Measurements from ENCODE around the gene FOSB.
"Not testable (repeated sequence)": the region's sequence is repeated elsewhere in the genome, so short reads cannot be mapped to it uniquely, and the experiment has no call there.

FOSB gene

DNA sequence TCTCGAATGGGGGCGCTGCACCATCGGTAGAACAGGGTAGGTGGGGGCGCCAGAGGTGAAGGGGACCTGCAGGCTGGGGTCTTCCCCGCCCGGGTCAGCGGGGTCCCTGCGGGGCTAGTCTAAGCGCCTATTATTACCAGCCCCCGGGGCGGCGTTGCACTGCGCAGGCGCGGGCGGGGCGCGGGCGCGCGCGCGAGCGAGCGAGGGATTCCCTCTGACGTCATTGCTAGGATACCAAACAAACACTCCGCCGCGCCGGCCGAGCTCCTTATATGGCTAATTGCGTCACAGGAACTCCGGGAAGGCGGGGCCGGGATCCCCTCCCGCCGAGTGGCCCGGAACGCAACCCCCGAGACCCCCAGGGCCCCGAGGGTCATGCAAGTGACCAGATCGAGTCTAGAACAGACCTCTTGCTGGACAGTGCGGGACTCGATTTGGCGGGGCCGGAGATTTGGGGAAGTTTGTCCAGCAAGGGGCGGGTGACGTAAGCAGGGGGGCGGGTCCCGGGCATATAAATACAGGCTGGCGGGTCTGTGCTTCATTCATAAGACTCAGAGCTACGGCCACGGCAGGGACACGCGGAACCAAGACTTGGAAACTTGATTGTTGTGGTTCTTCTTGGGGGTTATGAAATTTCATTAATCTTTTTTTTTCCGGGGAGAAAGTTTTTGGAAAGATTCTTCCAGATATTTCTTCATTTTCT is at the start of gene FOSB:
Gene FOSB (plus strand): TSS at position 541 of the 703 bp plus-strand sequence. CDS start 591 bp downstream, outside the sequence.
- DNase-seq (ENCODE audit: low spot score): peak; percentile 94

DNA sequence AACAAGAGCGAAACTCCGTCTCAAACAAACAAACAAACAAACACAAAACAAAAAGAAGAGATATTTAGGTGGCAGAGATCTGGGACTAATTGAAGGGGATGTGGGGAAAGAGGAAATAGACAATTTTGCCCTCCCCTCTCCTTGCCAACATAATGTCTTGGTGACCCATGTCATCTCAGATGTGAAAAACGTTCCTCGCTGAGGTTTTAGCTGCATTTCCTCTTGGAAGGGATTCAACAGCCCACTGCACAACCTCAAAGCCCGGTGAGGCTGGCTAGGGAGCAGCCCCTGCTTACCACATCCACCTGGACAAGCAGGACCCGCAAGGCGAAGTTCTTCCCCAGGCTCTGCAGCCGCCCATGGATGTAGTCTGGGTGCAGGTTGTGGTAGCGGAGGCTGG is 49.0 kb upstream of the FOSB start:
- no peak for DNase-seq (ENCODE audit: low spot score)

DNA sequence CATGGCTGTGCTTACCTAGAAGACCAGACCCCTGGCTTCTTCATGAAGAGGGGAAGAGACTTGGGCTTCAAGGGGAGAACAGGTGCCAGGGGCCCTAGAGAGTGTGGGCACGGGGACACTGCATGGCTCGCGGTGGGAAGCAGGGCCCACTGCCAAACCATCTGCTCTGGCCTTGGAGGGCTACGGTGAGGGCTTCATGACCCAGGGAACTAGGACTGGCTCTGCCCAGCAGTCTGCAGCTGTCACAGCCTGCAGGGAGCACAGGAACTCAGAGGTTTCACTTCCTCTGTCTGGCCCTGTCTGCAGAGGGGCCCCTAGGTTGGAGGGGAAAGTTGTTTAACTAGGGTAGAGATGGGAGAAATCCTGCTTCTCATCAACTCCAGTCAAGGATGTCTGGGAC is 48.4 kb upstream of the FOSB start:
- no peak for DNase-seq (ENCODE audit: low spot score)

DNA sequence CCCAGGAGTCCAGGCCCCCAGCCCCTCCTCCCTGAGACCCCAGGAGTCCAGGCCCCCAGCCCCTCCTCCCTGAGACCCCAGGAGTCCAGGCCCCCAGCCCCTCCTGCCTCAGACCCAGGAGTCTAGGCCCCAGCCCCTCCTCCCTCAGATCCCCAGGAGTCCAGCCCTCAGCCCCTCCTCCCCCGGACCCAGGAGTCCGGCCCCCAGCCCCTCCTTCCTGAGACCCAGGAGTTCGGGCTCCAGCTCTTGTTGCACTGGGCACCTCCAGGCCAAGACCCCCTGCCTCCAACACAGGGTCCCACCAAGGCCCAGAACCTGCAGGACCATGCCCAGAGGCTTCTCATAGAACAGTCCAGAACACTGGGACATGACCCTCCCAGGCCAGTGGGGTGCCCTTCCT is 47.9 kb upstream of the FOSB start:
- DNase-seq (ENCODE audit: low spot score): no peak

DNA sequence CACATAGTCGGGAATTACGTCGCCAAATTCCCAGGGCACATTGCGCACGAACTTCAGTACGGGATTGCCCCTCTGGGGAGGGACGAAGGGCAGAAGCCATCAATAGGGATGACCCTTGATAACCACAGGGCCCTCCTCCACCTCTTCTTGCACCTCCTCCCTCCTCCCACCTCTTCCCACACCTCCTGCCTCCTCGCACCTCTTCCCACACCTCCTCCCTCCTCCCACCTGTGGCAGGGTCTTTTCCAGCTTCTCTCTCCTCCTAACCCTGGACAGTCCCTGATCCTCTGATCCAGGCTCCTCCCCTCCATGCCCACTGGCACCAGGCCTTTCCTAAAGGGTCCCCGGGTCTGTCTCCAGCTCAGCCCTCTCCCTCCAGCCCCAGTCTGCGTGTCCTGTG is 47.4 kb upstream of the FOSB start:
- DNase-seq (ENCODE audit: low spot score): no peak

DNA sequence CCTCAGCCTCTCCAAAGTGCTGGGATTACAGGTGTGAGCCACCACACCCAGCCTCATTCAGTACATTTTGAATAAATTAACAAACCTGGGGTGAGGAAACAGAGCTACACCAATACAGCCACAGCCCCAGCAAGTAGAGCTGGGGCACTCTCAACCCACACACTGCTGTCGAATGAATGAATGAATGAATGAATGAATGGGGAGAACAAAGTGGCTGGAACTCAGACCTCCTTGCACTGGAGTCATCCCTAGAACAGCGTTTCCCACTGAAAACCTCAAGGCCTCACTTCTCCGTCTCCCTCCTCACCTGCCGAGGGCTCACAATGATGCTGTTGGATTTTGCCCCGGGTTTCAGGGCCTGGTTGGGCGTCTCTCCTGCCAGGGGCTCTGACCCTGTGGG is 46.9 kb upstream of the FOSB start:
- DNase-seq (ENCODE audit: low spot score): no peak

DNA sequence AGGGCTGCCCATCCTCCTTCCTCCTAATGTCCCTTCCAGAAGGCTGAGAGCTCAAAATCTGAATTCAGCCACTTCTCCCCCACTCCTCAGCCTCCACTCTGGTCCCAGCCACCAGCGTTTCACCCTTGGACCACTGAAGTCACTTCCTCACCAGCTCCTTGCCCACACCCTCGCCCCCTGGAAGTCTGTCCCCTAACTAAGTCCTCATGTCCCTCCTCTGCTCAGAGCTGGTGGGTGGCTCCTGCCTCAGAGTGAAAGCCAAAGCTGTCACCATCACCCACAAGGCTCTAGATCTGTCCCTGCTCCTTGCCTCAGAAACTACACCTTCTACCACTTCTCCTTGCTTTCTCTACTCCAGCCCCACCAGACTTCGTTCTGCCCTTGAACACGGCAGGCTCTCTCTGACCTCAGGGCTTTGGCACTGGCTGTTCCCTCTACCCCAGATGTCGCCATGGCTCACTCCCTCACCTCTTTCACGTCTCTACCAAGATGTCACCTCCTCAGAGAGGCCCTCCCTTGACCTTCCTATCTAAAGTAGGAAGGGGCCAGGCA is 45.8 kb upstream of the FOSB start:
- DNase-seq (ENCODE audit: low spot score): no peak

DNA sequence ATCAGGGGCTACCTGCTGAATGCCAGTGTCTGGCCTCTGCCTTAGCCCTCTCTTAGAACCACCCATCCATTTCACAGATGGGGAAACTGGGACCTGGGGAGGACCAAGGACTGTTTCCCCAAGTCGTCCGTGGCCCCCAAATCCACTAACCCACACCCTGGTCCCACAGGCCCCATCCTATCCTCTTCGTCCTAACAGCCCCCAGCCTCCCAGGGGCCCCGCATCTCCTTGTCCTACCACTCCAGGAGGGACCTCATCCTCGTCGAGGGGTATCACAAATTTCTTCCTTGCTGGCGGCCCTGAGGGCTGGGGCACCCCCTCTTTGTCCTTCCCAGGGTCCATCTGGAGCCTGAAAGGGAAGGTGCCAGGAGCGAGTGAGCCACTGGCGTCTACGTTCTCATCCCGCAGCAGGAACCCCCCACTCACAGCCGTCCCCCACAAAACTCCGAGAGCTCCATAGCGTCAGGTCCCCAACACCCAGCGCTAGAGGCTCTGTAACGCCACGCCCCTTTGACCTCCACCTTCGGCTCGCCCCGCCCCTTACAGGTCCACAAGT is 44.7 kb upstream of the FOSB start:
- DNase-seq (ENCODE audit: low spot score): no peak

DNA sequence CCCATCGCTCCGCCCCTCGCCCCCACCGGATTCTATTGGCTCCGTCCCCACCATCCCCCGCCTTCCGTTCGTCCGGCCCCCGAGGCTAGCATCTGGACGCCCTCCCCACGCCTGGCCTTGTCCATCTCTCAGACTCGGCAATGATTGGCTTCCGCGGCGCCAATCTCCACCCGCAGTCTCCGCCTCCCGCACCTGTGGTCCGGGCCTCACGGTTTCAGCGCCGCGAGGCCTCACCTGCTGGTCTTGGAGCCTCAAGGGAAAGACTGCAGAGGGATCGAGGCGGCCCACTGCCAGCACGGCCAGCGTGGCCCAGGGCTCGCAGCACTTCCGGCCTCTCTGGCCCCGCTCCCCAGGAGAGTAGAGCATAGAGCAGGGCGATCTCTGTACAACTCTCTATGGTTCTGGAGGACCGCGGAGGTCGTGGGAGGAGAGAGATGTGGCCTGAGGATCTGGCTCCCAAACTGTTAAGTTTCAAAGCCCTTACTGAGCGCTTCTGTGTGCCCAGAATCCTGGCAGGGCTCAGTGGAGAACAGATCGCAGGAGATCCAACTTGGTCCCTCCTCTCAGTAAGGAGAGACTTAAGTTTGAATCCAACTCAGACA is 44.1 kb upstream of the FOSB start, which contains the start of gene ERCC1:
Gene ERCC1 (minus strand): TSS at position 329 of the 602 bp plus-strand sequence. CDS start 543 bp downstream, outside the sequence.
- peak; percentile 93 for DNase-seq (ENCODE audit: low spot score)

DNA sequence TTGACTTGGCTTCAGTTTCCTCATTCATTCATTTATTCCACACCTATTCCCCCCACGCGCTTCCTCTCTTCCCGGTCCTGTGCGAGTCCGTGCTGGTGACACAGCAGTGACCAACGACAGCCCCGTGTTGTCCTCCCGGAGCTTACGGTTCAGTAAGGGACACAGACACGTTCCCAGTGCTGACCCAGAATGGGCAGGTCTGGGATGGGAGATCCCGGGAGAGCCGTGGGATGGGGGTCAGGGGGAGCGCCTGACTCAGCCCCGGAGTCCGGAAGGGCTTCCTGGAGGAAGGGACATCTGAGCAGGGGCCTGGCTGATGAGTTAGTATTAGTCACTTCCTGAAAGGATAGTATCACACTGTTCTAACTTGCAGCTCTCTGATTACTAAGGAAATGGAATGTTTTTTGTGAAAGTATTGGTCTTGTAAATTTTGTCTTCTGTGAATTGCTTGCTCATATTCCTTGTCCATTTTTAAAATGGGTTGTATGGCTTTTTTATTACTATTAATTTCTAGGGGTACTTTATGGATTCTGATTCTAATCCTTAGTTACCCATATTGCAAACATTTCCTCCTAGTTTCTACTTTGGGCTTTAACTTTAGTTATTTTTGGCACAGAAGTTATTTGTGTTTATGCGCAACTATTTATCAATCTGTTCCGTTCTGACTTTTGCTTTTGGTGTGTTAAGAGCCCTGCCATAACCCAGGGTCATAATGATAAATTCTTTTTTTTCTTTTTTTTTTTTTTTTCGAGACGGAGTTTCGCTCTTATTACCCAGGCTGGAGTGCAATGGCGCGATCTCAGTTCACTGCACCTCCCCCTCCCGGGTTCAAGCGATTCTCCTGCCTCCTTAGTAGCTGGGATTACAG is 43.4 kb upstream of the FOSB start:
- DNase-seq (ENCODE audit: low spot score): peak; percentile 72

DNA sequence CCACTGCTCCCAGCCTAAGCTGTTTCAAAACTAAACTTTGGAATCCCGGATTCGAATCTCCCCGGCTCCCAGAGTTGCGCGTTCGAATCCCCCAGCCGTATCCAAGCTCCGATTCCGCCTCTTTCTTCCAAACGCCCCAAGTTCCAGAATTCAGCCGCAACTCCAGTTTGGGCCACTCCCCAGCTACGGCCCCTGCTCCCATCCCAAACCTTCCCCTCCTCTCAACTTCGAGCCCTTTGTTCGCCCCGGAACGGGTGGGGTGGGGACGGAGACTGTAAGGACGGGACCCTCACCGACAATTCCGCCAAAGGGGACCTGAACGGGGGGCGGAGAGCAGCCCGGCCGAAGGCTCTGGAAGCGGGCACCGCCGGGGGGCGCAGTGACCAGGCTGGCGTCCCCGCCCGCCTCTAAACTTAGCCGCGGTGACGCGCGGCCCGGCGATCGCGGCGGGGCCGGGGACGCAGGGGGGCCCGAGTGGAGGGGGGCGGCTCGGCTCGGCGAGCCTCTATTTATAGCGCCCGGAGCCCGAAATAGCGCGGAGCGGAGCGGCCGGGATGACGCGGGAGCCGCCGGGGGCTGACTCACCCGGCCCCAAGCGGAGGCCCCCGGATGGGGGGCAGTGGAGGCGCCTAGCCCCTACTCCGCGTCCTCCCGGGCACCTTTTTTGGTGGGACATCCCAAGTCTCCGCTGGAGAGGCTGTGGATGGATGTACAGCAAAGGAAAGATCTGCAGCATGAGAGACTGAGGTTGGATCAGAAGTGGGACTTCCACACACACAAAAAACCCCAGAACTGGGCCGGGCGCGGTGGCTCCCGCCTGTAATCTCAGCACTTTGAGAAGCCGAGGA is 39.2 kb upstream of the FOSB start:
- no peak for DNase-seq (ENCODE audit: low spot score)

DNA sequence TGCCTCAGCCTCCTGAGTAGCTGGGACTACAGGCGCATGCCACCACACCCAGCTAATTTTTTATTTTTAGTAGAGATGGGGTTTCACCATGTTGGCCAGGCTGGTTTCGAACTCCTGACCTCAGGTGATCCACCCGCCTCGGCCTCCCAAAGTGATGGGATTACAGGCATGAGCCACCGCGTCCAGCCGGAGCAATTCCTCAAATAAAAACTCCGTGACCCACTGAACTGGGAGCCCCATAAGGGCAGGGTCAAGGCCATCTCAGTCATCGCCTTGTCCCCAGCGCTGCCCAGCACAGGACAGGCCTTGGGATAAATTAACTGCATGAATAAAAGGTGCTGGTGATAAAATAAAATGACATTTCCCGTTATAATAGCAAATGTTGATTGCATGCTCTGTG is 37.9 kb upstream of the FOSB start:
- not testable (repeated sequence) for DNase-seq (ENCODE audit: low spot score)

DNA sequence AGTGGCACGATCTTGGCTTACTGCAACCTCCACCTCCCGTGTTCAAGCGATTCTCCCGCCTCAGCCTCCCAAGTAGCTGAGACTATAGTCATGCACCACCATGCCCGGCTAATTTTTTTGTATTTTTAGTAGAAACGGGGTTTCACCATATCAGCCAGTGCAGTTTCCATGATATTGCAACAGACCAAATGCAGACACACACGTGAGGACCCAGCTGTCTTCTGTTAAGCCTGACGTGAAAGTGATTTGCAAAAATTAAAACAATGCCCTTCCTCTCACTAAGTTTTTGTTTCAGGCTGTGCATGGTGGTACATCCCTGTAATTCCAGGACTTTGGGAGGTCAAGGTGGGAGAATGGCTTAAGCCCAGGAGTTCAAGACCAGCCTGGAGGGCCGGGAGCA is 36.8 kb upstream of the FOSB start:
- not testable (repeated sequence) for DNase-seq (ENCODE audit: low spot score)

DNA sequence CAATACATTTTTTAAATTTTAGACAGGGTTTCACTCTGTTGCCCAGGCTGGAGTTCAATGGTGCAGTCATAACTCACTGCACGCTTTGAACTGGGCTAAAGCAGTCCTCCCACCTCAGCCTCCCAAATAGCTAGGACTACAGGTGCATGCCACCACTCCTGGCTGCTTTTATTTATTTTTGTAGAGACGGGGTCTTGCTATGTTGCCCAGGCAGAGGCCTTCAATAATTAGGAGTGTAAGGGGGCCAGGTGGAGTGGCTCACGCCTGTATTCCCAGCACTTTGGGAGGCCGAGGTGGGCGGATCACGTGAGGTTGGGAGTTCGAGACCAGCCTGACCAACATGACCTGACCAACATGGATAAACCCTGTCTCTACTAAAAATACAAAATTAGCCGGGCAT is 35.3 kb upstream of the FOSB start:
- not testable (repeated sequence) for DNase-seq (ENCODE audit: low spot score)

DNA sequence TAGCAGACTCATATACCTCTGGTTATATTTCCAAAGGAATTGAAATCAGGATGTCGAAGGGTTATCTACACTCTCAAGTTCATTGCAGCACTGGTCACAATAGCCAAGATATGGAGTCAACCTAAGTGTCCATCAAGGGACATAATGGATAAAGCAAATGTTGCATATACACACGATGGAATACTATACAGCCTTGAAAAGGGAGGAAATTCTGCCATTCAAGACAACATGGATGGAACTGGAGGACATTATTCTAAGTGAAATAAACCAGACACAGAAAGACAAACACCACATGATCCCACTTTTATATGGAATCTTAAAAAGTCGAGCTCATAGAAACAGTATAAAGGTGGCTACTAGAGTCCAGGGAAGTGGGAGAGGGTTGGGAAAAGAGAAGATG is 30.5 kb upstream of the FOSB start:
- DNase-seq (ENCODE audit: low spot score): no peak

DNA sequence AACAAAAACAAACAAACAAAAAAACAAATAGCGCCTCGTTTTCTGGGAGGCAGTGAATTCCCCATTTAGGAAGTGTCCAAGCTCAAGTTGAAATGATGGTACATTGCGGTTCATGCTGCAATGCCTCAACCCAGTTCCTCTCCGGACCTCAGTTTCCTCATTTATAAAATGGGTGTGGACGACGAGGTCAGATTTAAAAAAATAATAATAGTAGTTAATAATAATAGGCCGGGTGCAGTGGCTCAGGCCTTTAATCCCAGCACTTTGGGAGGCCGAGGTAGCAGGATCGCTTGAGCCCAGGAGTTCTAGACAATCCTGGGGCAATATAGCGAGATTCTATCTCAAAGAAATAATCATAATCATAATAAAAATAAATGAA is 28.6 kb upstream of the FOSB start:
- DNase-seq (ENCODE audit: low spot score): no peak

DNA sequence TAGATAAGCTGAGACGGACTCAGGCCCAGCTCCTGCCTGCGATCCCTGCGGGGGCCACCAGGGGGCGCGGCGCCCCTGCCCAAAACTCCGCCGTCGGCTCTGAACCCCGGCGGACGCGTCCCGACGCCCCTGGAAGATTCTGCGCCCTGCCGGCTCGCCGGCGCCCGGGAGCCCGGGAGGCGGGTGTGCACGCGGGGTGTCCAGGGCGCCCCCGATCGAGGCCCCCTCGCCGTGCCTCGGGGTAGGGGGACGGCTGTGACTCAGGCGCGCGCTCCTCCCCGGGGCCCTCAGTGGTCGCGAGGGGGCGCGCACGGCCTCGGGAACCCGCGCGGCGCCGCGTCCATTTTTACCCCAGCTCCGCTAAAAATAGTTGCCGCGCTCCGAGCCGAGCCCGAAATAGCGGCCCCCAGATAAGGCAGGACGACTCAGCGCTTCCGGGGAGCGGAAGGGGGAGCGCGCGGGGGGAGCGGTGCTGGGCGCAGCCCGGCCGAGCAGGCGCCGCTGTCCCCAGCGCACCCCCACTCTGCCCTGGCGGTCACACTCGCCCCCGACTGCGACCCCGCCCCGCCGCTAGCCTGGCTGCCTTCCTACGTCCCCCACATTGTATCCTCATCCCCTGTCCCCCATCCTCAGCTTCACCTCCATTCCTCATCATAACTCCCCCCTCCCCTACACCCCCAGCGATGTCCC is 28.1 kb upstream of the FOSB start:
- peak; percentile 80 for DNase-seq (ENCODE audit: low spot score)

DNA sequence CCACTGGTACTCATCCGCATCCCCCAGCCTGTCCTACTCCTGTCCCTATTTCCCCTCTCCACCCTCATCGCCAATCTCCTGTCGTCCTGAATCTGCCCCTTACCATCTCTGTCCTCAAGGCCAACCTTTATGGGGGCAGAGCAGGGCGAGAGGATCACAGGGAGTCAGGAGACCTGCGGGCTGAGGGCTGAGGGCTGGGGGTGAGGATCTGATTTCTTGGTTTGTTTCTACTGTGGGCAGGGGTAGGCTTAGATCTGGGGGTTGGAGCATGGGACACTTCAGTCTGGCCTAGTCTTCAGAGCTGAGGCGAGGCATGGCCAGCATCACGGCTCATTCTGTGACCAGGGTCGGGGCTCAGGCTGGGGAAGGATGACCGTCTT is 27.5 kb upstream of the FOSB start:
- no peak for DNase-seq (ENCODE audit: low spot score)

DNA sequence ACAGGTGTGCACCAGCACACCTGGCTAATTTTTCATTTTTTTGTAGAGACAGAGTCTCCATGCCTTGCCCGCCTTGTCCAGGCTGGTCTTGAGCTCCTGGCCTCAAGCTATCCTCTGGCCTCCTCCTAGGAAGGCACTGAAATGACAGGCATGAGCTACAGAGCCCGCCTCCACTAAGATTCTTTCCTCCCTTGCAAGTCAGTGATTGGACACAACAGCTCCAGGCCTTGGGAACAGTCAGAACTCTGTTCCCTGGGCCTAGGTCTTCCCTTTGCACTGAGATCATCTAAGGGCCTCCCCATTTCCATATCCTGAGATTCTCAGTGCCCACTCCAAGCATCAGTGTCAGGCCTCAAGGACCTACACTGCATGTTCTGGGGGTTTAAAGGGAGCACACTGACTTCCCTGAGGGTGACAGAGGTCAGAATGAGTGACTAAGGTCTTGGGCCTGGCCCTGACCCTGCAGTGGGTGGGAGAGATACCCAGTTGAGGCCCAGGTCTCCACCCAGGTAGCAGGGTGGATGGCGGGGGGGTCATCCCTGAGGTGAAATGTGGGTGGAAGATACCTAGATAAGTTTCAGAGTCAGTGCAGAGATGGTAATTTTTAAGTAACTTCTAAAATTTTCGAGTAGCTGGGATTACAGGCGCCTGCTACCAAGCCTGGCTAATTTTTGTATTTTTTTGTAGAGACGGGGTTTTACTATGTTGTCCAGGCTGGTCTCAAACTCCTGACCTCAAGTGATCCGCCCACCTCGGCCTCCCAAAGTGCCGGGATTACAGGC is 26.7 kb upstream of the FOSB start:
- DNase-seq (ENCODE audit: low spot score): no peak

DNA sequence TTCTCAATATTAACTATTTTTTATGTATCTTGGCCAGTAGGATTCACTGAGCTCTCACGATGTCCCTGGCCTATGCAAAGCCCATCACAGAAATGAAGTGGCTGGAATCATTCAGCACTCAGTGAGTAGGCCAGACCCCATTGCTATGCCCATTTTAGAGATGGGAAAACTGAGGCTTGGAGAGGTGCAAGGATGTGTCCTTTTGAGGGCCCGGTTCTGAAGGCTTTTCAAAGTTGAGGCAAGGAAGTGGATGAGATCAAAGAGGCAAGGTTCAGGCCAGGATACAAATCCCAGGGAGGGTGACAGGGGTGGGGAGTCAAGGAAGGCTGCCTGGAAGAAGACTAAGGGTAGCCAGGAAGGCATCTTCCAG is 25.4 kb upstream of the FOSB start:
- no peak for DNase-seq (ENCODE audit: low spot score)
